PFSK-1 (cell line): ENCODE results near the gene KRTAP2-1.

Source experiments
- FOXP2 ChIP-seq: optimal IDR thresholded peaks from 2 replicates; pipeline ENCODE3; 2011; ENCODE audit warnings: borderline replicate concordance, control low read depth, inconsistent platforms; ENCODE audit not compliant: insufficient read depth; ENCODE audit errors: extremely low read length, extremely low read depth
- POLR2AphosphoS5 ChIP-seq: IDR thresholded peaks from 2 replicates; pipeline ENCODE4 v1.6.1; 2012; ENCODE audit warnings: low read depth, mild to moderate bottlenecking, control low read depth, low read length, moderate library complexity
- REST ChIP-seq, 2 experiments: IDR thresholded peaks; 2 replicates each; pipeline versions ENCODE4 v1.6.1 to v1.8.0; 2011 to 2012; ENCODE audit warnings: low read depth in 2 of 2, low read length in 2 of 2, control low read depth in 1 of 2, inconsistent platforms in 1 of 2, mild to moderate bottlenecking in 1 of 2, moderate library complexity in 1 of 2; ENCODE audit not compliant: insufficient read depth in 1 of 2
- SIN3A ChIP-seq: IDR thresholded peaks from 2 replicates; pipeline ENCODE4 v1.6.1; 2012; ENCODE audit warnings: mild to moderate bottlenecking, low read length, moderate library complexity, borderline replicate concordance; ENCODE audit not compliant: insufficient read depth
- TAF1 ChIP-seq: IDR thresholded peaks from 2 replicates; pipeline ENCODE4 v1.6.1; 2012; ENCODE audit warnings: low read length, control low read depth, borderline replicate concordance; ENCODE audit not compliant: insufficient read depth

KRTAP2-1 gene

GRCh38 chr17:41076788-41077187 is 29.7 kb upstream of the KRTAP2-1 start:
- no peak for TF ChIP-seq TAF1
- TF ChIP-seq FOXP2: no peak
- no peak for TF ChIP-seq POLR2AphosphoS5

- TF ChIP-seq REST (IDR thresholded peaks at IDR 0.05; ENCODE audit: insufficient read depth in 1 of 2, low read depth in 2 of 2, low read length in 2 of 2): no peak
- no peak for TF ChIP-seq FOXP2
- TF ChIP-seq POLR2AphosphoS5: no peak
- TF ChIP-seq TAF1: no peak
- no peak for TF ChIP-seq SIN3A
Measured at GRCh38 chr17:41073676-41074075, 26.6 kb upstream of the KRTAP2-1 start.

- TF ChIP-seq SIN3A (no peak), FOXP2 (no peak), REST (IDR thresholded peaks at IDR 0.05; ENCODE audit: insufficient read depth in 1 of 2, low read depth in 2 of 2, low read length in 2 of 2) (no peak), TAF1 (no peak), POLR2AphosphoS5 (no peak)
Measured at GRCh38 chr17:41071606-41072360, 24.7 kb upstream of the KRTAP2-1 start.

GRCh38 chr17:41069031-41069430 is 21.9 kb upstream of the KRTAP2-1 start:
- TF ChIP-seq REST (IDR thresholded peaks at IDR 0.05; ENCODE audit: insufficient read depth in 1 of 2, low read depth in 2 of 2, low read length in 2 of 2) (no peak), FOXP2 (no peak), POLR2AphosphoS5 (no peak), TAF1 (no peak), SIN3A (no peak)

GRCh38 chr17:41067281-41067680 is 20.2 kb upstream of the KRTAP2-1 start:
- no peak for TF ChIP-seq POLR2AphosphoS5
- no peak for TF ChIP-seq SIN3A
- TF ChIP-seq FOXP2: no peak
- no peak for TF ChIP-seq TAF1
- TF ChIP-seq REST (IDR thresholded peaks at IDR 0.05; ENCODE audit: insufficient read depth in 1 of 2, low read depth in 2 of 2, low read length in 2 of 2): no peak
